22Rv1 (cell line): ENCODE results near the gene ASPHD2.

Source experiments
- ZFX ChIP-seq: fragments of 450-650 bp; IDR thresholded peaks from 2 replicates; pipeline ENCODE4 v1.6.1; 2017; ENCODE audit warnings: antibody characterized with exemption, borderline replicate concordance
- TF ChIP-seq, protein P1 (sequence below): fragments of 450-650 bp; IDR thresholded peaks from 2 replicates; pipeline ENCODE4 v1.5.1; 2017; ENCODE audit warnings: mild to moderate bottlenecking

DNA sequence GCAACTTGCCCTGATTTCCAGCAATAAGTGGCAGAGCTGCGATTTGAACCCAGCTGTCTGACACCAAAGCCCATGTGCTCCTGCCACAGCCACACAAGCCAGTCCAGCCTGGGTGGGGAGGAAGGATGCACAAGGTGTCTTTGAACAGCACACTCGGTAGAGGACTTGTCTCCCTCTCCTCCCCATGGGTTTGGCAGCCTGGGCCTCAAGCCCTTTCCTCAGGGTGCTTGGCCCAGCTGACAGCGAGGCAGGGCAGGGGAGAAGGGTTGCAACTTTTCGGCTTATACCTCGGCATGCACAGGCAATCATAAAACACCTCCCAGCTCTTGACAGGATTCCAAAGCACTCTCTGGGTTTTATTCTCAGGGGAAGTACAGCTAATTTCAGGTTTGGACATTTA is 19.3 kb downstream of the ASPHD2 start:
- TF ChIP-seq, protein P1, sequence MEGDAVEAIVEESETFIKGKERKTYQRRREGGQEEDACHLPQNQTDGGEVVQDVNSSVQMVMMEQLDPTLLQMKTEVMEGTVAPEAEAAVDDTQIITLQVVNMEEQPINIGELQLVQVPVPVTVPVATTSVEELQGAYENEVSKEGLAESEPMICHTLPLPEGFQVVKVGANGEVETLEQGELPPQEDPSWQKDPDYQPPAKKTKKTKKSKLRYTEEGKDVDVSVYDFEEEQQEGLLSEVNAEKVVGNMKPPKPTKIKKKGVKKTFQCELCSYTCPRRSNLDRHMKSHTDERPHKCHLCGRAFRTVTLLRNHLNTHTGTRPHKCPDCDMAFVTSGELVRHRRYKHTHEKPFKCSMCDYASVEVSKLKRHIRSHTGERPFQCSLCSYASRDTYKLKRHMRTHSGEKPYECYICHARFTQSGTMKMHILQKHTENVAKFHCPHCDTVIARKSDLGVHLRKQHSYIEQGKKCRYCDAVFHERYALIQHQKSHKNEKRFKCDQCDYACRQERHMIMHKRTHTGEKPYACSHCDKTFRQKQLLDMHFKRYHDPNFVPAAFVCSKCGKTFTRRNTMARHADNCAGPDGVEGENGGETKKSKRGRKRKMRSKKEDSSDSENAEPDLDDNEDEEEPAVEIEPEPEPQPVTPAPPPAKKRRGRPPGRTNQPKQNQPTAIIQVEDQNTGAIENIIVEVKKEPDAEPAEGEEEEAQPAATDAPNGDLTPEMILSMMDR = no peak
- no peak for TF ChIP-seq ZFX
